ENCODE measurements around the gene RXRA.

GRCh38 chr9:134435550-134436378 lies 109.5 kb downstream of the RXRA start:
- TF ChIP-seq POLR2AphosphoS5 (IDR thresholded peaks at IDR 0.05; ENCODE audit: low read depth, low read length) (no peak), CTCF (IDR thresholded peaks at IDR 0.05) (no peak), TCF7L2 (IDR thresholded peaks at IDR 0.05; ENCODE audit: low read depth, low read length) (no peak), SIN3A (IDR thresholded peaks at IDR 0.05; ENCODE audit: borderline replicate concordance, insufficient read depth, low read depth, low read length) (no peak)
- TF ChIP-seq, protein P1, sequence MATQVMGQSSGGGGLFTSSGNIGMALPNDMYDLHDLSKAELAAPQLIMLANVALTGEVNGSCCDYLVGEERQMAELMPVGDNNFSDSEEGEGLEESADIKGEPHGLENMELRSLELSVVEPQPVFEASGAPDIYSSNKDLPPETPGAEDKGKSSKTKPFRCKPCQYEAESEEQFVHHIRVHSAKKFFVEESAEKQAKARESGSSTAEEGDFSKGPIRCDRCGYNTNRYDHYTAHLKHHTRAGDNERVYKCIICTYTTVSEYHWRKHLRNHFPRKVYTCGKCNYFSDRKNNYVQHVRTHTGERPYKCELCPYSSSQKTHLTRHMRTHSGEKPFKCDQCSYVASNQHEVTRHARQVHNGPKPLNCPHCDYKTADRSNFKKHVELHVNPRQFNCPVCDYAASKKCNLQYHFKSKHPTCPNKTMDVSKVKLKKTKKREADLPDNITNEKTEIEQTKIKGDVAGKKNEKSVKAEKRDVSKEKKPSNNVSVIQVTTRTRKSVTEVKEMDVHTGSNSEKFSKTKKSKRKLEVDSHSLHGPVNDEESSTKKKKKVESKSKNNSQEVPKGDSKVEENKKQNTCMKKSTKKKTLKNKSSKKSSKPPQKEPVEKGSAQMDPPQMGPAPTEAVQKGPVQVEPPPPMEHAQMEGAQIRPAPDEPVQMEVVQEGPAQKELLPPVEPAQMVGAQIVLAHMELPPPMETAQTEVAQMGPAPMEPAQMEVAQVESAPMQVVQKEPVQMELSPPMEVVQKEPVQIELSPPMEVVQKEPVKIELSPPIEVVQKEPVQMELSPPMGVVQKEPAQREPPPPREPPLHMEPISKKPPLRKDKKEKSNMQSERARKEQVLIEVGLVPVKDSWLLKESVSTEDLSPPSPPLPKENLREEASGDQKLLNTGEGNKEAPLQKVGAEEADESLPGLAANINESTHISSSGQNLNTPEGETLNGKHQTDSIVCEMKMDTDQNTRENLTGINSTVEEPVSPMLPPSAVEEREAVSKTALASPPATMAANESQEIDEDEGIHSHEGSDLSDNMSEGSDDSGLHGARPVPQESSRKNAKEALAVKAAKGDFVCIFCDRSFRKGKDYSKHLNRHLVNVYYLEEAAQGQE (IDR thresholded peaks at IDR 0.05; ENCODE audit: insufficient read depth in 1 of 2, low read depth in 2 of 2, low read length in 1 of 2): no peak

Data from Panc1 (cell line).